NCI-H2029 treated with DMSO at 0.1 percent for 48 hours (cell line): ENCODE results near the gene GSE1.

ENCODE experiments used
- DNase-seq: peaks from one replicate; lab custom pipeline; 2025; lab: John Stamatoyannopoulos, UW

The GSE1 gene

GRCh38 chr16:85573696-85574641 is 39.2 kb upstream of the GSE1 start:
- no peak for DNase-seq

DNA sequence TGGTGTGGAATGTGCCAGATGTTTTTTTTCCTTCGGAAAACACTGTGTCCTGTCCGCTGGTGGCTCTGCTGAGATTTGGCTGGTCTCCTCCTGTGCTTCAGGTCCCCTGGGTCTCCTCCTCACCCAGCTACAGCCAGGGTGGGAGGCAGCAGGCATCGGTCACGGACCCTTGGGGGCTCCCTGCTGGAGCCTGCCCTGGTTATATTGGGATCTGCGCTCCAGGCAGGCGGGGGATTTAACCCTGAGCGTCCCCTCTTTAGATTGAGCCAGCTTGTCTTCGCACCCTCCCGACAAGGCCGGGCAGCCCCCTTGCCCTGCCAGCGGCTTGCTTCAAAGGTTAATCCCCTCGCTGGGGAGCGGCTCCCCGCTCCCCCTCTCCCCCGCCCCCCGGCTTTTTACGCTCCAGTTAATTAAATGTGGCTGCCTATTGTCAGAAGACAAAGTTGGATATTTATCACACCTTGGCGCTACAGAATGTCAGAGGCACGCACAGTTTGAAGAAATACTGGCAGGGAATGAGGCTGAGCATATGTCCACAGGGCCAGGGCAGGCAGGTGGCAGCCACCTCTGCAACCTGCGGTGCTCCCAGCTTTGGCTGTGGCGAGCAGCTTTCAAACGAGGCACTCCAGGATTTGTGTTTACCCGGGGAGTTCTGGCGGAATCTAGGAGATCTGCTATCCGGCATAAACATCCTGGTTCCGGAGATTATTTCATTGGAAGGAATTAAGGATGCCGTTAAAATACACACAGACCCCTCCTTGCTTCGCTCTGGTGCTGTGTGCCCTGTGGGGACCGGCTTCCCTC is 38.2 kb upstream of the GSE1 start:
- no peak for DNase-seq

DNA sequence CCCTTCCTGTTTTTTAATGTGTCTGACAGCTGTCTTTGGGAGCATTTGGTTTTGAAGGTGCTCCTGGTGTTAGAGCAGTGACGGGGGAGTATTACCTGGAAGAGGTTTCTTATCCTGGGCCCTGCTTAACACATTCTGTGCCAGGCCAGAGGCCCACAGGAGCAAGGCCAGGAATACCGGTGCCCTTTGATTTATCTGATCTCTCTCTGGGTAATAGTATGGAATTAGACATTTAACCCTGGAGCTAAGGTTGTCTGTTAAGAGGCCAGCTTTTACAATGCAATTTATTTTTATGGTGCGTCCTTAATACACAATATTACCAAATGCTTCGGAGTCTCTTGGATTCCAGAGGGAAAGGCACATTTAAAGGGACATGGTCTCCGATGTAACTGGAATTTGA is 37.2 kb upstream of the GSE1 start:
- DNase-seq, result no peak

DNA sequence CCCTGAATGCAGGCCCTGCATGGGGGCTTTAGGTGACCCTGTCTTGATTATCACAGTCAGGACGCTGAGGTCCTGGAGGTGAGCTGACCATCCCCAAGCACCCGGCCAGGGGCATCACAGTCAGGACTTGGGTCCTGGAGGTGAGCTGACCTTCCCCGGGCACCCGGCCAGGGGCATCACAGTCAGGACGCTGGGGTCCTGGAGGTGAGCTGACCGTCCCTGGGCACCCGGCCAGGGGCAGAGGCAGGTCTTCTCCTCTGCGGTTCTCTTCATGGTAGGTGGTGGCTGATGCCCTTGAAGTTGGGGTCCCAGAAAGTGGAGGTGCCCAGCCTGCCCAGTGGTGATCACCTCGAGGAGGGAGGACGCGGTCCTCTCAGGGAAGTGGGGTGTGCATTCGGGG is 36.2 kb upstream of the GSE1 start:
- no peak for DNase-seq

DNA sequence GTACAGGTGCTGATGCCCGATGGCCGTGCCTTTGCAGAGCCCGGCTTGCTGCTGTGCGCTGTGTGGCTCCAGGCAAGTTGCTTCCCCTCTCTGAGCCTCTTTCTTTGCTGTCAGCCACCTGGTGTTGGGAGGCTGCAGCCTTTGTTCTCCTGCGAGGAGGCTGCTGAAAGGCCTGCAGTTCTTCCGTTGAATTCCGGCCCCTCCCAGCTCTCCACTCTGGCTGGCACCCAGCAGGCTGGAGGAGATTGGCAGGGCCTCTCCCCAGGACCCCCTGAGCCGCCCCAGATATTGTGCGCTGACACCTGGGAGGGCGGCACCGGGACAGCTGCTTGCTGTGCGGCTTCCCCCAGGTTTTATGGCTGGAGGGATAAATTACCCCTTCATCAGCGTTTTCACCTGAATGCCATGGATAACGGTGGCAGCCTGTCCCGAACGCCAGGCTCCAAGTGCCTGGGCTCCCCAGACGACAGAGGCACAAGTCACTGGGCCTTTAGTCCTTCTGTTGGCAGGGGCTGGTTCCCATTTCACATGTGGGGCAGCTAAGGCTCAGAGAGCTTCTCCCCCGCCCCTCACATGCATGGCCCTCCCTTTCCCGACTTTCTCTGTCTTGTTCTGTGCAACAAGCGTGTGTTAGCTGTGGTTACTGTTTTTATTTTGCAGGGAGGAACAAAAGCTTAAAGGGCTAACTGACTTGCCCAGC is 35.1 kb upstream of the GSE1 start:
- no peak for DNase-seq

GRCh38 chr16:85578599-85578948 is 34.5 kb upstream of the GSE1 start:
- no peak for DNase-seq

- DNase-seq, result no peak
These were observed 33.9 kb upstream of the GSE1 start for GRCh38 chr16:85579191-85579590.

GRCh38 chr16:85579923-85580580 is 33.1 kb upstream of the GSE1 start:
- DNase-seq, result no peak

DNA sequence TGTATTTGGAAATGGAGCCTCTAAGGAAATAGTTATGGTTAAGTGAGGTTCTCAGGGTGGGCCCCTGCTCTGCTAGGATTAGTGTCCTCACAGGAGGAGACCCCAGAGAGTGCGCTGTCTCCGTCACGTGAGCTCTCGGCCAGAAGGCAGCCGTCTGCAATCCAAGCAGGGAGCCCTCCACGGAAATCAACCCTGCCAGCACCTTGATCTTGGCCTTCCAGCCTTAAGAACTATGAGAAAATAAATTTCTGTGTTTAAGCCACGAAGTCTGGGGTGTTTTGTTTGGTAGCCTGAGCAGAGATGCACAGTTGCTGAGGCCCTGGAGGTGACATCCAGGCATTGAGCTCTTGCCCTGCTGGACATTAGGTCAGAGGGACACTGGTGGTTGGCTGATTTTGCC is 32.4 kb upstream of the GSE1 start:
- no peak for DNase-seq

- no peak for DNase-seq
These were observed 30.7 kb upstream of the GSE1 start for GRCh38 chr16:85582229-85582991.

DNA sequence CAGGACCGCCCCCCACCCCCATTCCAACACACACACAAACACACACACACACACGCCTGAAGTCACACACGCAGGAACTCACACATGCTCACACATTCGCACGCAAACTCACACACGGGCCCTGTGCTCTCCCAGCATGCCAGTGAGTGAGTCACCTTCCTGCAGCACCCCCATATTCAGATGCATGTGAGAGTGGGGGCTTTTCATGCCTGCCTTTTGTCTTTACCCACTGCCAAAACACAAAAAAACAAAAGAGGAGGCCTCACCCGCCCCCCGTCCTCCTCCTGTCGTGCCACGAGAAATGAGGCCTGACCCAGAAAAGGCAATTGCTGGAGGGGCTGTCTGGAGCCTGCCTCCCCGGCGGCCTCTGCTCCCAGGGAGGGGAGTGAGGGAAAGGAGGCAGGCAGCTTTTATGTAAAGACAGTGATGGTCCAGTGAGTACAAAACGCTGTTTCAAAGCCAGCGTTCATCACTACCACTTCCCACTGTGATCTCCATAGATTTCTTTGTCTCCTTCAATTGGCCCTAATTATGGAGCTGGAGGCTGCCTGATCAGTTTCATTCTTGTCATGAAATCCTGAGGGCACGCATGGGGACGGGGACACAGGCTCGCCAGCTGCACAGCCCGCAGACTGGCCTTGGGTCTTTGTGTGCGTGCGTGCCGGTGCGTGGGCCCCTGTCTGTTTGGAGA is 29.5 kb upstream of the GSE1 start:
- DNase-seq, result no peak

DNA sequence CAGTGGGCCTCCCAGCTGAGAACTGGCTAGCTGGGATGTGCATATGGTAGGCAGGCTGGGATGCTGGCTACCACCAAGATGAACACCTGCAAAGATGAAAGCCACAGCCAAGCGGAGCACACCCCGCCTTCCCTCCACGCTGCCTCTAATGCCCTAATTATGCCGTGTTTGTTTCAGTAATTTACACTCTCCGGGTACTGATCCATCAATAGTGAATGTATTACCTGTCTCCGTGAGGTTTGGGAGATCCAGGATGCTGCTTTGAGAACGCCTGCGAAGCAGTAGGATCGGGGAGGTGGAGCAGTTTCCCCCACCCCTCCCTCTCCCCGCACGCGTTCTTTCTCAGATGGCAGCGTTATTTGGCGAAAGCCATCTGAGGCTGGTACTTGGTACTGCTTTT is 28.9 kb upstream of the GSE1 start:
- no peak for DNase-seq

DNA sequence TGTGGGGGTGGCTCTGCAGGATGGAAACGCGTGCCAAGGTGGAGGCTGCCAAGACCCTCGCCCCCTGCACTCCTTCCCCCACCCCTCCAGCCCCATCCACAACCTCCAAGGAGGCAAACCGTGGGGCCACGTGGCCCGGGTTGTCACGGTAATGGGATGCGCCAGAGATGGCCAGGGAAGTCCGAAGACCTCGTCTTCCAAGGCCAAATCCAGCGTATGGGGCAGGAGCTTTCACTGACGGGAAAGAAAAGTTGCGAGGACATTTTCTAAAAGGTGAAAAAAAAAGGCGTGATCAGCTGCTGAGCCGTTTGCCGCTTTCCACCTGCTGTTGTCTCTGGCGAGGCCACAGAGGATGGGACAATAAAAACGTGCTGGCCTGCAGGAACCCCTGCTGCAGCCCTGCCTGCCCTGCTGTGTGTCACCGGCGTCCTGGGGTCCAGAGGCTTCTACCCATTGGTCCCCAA is 28.3 kb upstream of the GSE1 start:
- no peak for DNase-seq

GRCh38 chr16:85585711-85586110 is 27.4 kb upstream of the GSE1 start:
- DNase-seq, result no peak

- no peak for DNase-seq
These were observed 26.6 kb upstream of the GSE1 start for GRCh38 chr16:85586380-85587104.

DNA sequence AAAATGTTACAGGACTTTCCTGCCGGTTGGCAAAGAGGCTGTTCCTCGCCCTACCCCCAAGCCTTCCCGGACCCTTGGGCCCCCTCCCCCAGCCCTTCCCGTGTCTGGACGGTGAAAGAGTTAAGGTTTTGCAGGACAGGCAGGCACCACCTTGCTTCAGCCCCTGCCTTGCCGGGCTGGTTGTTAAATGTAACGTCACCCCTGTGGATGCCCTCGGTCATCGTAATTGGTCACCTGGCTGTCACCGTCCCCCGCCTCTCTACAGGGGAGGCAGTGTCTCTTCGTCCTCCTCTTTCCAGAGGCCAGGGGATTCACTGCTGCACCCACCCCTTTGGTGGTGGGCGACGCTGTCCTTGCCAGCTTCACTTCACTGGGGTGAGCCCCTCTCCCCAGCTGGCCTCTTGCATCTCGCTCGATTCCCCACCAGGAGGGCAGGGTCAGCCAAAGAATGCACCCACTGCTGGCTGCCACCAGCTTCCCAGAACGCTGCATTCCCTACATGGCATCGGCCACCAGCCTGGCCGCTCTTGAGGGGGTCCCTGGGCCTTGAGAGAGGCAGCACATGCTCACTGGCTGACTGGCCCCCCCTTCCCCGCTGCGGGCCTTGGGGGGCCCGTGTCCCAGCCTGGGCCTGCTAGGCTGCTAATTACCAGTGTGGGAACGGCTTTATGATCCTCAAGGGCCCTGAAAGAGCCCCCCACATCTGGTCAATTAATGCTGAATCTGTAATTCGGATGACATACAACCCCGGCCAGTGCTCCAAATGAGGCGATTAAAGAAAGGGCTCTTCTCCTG is 25.2 kb upstream of the GSE1 start:
- DNase-seq, result no peak

- DNase-seq, result no peak
These were observed 24.3 kb upstream of the GSE1 start for GRCh38 chr16:85588562-85589503.
